SU-DHL-6 (cell line): ENCODE measurements around the gene SAFB.

ENCODE experiments used
- CTCF ChIP-seq: fragments of 200-600 bp; sonication (generic); IDR thresholded peaks from one replicate; pipeline ENCODE4 v1.5.1; 2017; ENCODE audit warnings: antibody characterized with exemption, mild to moderate bottlenecking, low read length, moderate library complexity; ENCODE audit not compliant: insufficient read depth, poor library complexity, severe bottlenecking
- EZH2phosphoT487 ChIP-seq: fragments of 200-600 bp; sonication (generic), shearing (Covaris generic); conservative IDR thresholded peaks from 2 replicates; pipeline ENCODE4 v1.6.1; 2018; ENCODE audit warnings: mild to moderate bottlenecking, antibody characterized with exemption, low read length, moderate library complexity, mixed read lengths

GRCh38 chr19:5655412-5655811, 32.5 kb downstream of the SAFB start:
- TF ChIP-seq CTCF (no peak), EZH2phosphoT487 (no peak)
